PC-9 (cell line): ENCODE results near the gene MGAT5. TPM values are rescaled to one million over a fixed set of nuclear protein-coding genes. Genes with fewer than 3 reads are reported as not detected.

Experiments used
- BruUV-seq: library from RNA; stranded (reverse); fragments of 400-500 nt; replicated peaks from 2 replicates; lab custom pipeline; 2021; lab: Mats Ljungman, UMichigan
- CTCF ChIA-PET: fragments of 300-600 bp; sonication (Branson Sonifier 250); formaldehyde crosslinking; loops from one replicate; lab custom pipeline; 2022; ENCODE audit warnings: antibody characterized with exemption; lab: Charles Lee
- POLR2A ChIA-PET: fragments of 300-600 bp; sonication (Branson Sonifier 250); formaldehyde crosslinking; loops from one replicate; lab custom pipeline; 2022; ENCODE audit warnings: antibody characterized with exemption; ENCODE audit not compliant: unreplicated experiment; lab: Charles Lee
- DNase-seq, 2 experiments: peaks; one replicate each; pipeline versions ENCODE4 v3.0.0 to v3.0.0-alpha.2; 2015 to 2022; ENCODE audit warnings: mixed read lengths in 1 of 2
- H2AFZ ChIP-seq: fragments of 200-600 bp; sonication (generic); 2 replicates; pipeline ENCODE4 v1.8.1; 2017; ENCODE audit warnings: antibody characterized with exemption
- H3F3A ChIP-seq: fragments of 200-600 bp; sonication (generic); 2 replicates; pipeline ENCODE4 v1.8.1; 2017; ENCODE audit warnings: antibody characterized with exemption, mild to moderate bottlenecking, low read depth; ENCODE audit not compliant: insufficient read depth
- H3K27ac ChIP-seq: fragments of 200-600 bp; sonication (generic); 2 replicates; pipeline ENCODE4 v1.6.1; 2016; ENCODE audit warnings: mixed run types
- H3K27me3 ChIP-seq: fragments of 200-600 bp; sonication (generic); 2 replicates; pipeline ENCODE4 v1.6.1; 2016; ENCODE audit warnings: low read depth, mixed run types; ENCODE audit not compliant: insufficient read depth
- H3K36me3 ChIP-seq: fragments of 200-600 bp; sonication (generic); 2 replicates; pipeline ENCODE4 v1.6.1; 2016; ENCODE audit warnings: low read depth, mixed run types
- H3K4me1 ChIP-seq: fragments of 200-600 bp; sonication (generic); replicated peaks from 2 replicates; pipeline ENCODE4 v1.6.1; 2016; ENCODE audit warnings: mixed run types; ENCODE audit not compliant: insufficient read depth
- H3K4me2 ChIP-seq: fragments of 200-600 bp; sonication (generic); 2 replicates; pipeline ENCODE4 v1.6.1; 2017; ENCODE audit warnings: mixed run types
- H3K4me3 ChIP-seq: fragments of 200-600 bp; sonication (generic); 2 replicates; pipeline ENCODE4 v1.6.1; 2016; ENCODE audit warnings: mixed run types
- H3K79me2 ChIP-seq: fragments of 200-600 bp; sonication (generic); 2 replicates; pipeline ENCODE4 v1.6.1; 2017; ENCODE audit warnings: low read depth, mixed run types
- H3K9me2 ChIP-seq: fragments of 200-600 bp; sonication (generic); 2 replicates; pipeline ENCODE4 v1.8.1; 2017; ENCODE audit warnings: mild to moderate bottlenecking; ENCODE audit not compliant: insufficient read depth
- H3K9me3 ChIP-seq: fragments of 200-600 bp; sonication (generic); 2 replicates; pipeline ENCODE4 v1.8.1; 2016; ENCODE audit warnings: low read depth; ENCODE audit not compliant: insufficient read depth
- H4K20me1 ChIP-seq: fragments of 200-600 bp; sonication (generic); 2 replicates; pipeline ENCODE4 v1.8.1; 2017; ENCODE audit not compliant: insufficient read depth
- EZH2 ChIP-seq: fragments of 200-600 bp; sonication (generic); IDR thresholded peaks from 2 replicates; pipeline ENCODE4 v1.8.0; 2017; ENCODE audit warnings: antibody characterized with exemption, low read depth
- intact Hi-C: fragments of 100-400 bp; cut with micrococcal nuclease; formaldehyde crosslinking; loops from one replicate; pipeline ENCODE4 v1.10.0; 2022; ENCODE audit not compliant: unreplicated experiment
- total RNA-seq: library from RNA; stranded (reverse); gene quantifications from 2 replicates; pipeline ENCODE4 v1.2.3, GENCODE V29; 2021
- TF ChIP-seq, protein P1 (sequence below): fragments of 200-600 bp; sonication (generic); conservative IDR thresholded peaks from 2 replicates; pipeline ENCODE4 v1.6.1; 2017; ENCODE audit warnings: mixed run types, antibody characterized with exemption, mild to moderate bottlenecking, moderate library complexity

MGAT5 gene
- total RNA-seq, 1 experiment from 2014 or later: 33.5 TPM

- Histone ChIP-seq H3K27ac (peak overlapping the region; percentile 54), H3K27me3 (no peaks in the 10 kb centered on the region), H3K79me2 (no peaks in the 10 kb centered on the region), H3K9me2 (no peaks in the 10 kb centered on the region), H3F3A (peaks cover 24% of the 10 kb centered on the region; the same call in 1 of the 2 replicates), H2AFZ (no peak overlapping the region), H3K4me2 (peak overlapping the region; percentile 54), H4K20me1 (no peaks in the 10 kb centered on the region), H3K4me1 (peaks cover 35% of the 10 kb centered on the region), H3K36me3 (no peaks in the 10 kb centered on the region), H3K4me3 (no peak overlapping the region), H3K9me3 (no peaks in the 10 kb centered on the region; the same call in 1 of the 2 replicates)
- peak in 1 of 2 experiments; percentile 76 for DNase-seq
- intact Hi-C loops: no loop called here
- CTCF ChIA-PET: no interaction called here
- BruUV-seq: no TSS peak
- POLR2A ChIA-PET: interaction anchor here (0.6 kb wide), 1 partner anchor 112 kb away, joined by 6 read pairs; no protein-coding TSS in a partner anchor
- no peak for TF ChIP-seq EZH2
- TF ChIP-seq, protein P1, sequence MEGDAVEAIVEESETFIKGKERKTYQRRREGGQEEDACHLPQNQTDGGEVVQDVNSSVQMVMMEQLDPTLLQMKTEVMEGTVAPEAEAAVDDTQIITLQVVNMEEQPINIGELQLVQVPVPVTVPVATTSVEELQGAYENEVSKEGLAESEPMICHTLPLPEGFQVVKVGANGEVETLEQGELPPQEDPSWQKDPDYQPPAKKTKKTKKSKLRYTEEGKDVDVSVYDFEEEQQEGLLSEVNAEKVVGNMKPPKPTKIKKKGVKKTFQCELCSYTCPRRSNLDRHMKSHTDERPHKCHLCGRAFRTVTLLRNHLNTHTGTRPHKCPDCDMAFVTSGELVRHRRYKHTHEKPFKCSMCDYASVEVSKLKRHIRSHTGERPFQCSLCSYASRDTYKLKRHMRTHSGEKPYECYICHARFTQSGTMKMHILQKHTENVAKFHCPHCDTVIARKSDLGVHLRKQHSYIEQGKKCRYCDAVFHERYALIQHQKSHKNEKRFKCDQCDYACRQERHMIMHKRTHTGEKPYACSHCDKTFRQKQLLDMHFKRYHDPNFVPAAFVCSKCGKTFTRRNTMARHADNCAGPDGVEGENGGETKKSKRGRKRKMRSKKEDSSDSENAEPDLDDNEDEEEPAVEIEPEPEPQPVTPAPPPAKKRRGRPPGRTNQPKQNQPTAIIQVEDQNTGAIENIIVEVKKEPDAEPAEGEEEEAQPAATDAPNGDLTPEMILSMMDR: no peak
These were observed 20.8 kb upstream of the MGAT5 start for GRCh38 chr2:134232868-134233727.

GRCh38 chr2:134233728-134234136 lies 20.1 kb upstream of the MGAT5 start:
- Histone ChIP-seq H3K79me2 (no peaks in the 10 kb centered on the region), H4K20me1 (no peaks in the 10 kb centered on the region), H3K4me3 (no peak overlapping the region), H3F3A (peaks cover 24% of the 10 kb centered on the region; the same call in 1 of the 2 replicates), H3K4me2 (no peak overlapping the region), H3K27me3 (no peaks in the 10 kb centered on the region), H2AFZ (no peak overlapping the region), H3K36me3 (no peaks in the 10 kb centered on the region), H3K9me3 (no peaks in the 10 kb centered on the region; the same call in 1 of the 2 replicates), H3K4me1 (peaks cover 35% of the 10 kb centered on the region), H3K9me2 (no peaks in the 10 kb centered on the region), H3K27ac (0 out of 2 replicates have a peak overlapping the region, but pooled peaks have one; percentile 54)
- no peak for DNase-seq
- TF ChIP-seq, protein P1: no peak
- no peak for TF ChIP-seq EZH2
- CTCF ChIA-PET: no interaction called here
- intact Hi-C loops: no loop called here
- BruUV-seq: no TSS peak
- POLR2A ChIA-PET: no interaction called here

DNA sequence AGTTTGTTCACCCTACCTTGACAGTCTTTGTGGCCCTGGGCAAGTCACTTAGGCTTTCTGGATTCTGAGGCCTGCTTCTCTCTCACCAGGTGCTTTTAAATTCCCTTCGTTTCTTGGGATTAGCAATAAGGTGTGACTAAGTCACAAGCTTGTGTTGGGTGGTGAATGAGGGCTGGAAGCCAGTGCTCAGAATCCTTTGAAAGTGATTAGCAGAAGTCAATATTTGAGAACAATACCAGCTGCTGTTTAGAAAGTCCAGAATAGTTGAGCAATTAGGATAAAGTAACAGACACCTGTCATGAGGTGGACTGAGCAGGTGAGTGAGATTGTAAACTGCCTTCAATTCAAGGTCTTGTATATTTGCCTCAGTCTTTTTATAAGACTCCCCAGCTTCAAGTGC lies 19.3 kb upstream of the MGAT5 start:
- no peak overlapping the region for H3K27ac ChIP-seq
- DNase-seq: peak in 1 of 2 experiments; percentile 66

More for the DNA sequence above, 19.3 kb upstream of the MGAT5 start:
- no peaks in the 10 kb centered on the region for H3K79me2 ChIP-seq
- no peak overlapping the region for H3K4me3 ChIP-seq
- BruUV-seq: no TSS peak
- H3K9me3 ChIP-seq: no peaks in the 10 kb centered on the region; the same call in 1 of the 2 replicates
- H3F3A ChIP-seq: peaks cover 24% of the 10 kb centered on the region; the same call in 1 of the 2 replicates
- no peaks in the 10 kb centered on the region for H4K20me1 ChIP-seq
- intact Hi-C loops: no loop called here
- POLR2A ChIA-PET: interaction anchor here (0.7 kb wide), 1 partner anchor 31 kb away, joined by 4 read pairs; no protein-coding TSS in a partner anchor
- no peaks in the 10 kb centered on the region for H3K9me2 ChIP-seq
- no peaks in the 10 kb centered on the region for H3K27me3 ChIP-seq
- CTCF ChIA-PET: no interaction called here
- H3K36me3 ChIP-seq: no peaks in the 10 kb centered on the region
- no peak overlapping the region for H2AFZ ChIP-seq
- TF ChIP-seq, protein P1: no peak
- no peak for TF ChIP-seq EZH2
- H3K4me2 ChIP-seq: no peak overlapping the region
- H3K4me1 ChIP-seq: peaks cover 35% of the 10 kb centered on the region
